NCI-H1105 (cell line): ENCODE measurements around the gene PAOX.
A peak's percentile ranks its signal among the peaks of the same experiment; 100 is the strongest.
"Not testable (repeated sequence)": the region's sequence is repeated elsewhere in the genome, so short reads cannot be mapped to it uniquely, and the experiment has no call there.

Experiments
- DNase-seq: peaks from one replicate; lab custom pipeline; 2025; lab: John Stamatoyannopoulos, UW

PAOX gene

DNA sequence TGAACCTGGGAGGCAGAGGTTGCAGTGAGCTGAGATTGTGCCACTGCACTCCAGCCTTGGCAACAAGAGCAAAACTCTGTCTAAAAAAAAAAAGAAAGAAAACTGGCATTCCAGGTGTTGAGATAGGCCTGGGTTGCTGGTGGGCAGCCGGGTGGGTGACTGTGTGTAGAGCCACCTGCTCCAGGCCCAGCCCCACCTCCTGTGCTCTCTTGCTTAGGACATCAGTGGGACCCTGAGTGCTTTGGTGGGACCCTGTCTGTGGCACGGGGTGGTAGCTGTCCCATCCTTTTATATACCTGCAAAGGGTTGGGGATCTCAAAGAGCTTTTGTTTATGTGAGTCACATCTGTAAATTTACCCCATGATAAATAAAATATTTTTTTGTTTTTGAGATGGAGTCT, 6.2 kb downstream of the PAOX start:
- DNase-seq, result no peak

DNA sequence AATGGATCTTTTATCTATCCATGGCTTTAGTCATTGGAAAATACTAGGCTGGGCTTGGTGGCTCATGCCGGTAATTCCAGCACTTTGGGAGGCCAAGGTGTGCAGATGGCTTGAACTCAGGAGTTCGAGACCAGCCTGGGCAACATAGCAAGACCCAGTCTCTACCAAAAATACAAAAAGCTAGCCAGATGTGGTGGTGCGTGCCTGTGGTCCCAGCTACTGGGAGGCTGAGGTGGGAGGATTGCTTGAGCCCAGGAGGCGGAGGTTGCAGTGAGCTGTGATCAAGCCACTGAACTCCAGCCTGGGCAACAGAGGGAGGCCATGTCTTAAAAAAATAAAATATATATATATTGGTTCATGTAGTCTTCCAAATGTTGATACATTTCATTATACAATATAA, 7.9 kb downstream of the PAOX start:
- DNase-seq, result not testable (repeated sequence)

DNA sequence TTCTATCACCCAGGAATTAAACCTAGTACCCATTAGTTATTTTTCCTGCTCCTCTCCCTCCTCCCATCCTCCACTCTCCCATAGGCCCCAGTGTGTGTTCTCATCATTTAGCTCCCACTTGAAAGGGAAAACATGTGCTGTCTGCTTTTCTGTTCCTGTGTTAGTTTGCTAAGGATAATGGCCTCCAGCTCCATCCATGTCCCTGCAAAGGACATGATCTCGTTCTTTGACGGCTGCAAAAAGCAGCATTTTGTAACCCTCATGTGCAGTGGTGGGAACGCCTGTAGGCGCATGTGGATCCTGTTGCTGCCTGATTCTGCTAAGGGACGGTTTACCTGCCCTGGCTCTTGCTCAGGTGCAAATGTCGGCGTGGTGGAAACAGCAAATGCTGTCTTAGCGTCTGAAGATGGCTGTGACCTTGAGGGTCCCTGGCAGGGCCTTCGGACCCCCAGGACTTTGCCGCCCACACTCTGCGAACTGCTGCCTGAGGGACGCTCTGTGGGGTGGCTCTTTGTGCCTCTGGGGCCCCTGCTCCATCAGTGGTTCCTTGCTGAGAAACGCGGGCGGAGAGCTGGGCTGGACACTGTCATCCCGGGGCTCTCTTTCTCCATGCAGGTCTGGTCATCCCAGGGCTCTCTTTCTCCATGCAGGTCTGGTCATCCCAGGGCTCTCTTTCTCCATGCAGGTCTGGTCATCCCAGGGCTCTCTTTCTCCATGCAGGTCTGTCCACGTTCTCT, 9.3 kb downstream of the PAOX start:
- no peak for DNase-seq

DNA sequence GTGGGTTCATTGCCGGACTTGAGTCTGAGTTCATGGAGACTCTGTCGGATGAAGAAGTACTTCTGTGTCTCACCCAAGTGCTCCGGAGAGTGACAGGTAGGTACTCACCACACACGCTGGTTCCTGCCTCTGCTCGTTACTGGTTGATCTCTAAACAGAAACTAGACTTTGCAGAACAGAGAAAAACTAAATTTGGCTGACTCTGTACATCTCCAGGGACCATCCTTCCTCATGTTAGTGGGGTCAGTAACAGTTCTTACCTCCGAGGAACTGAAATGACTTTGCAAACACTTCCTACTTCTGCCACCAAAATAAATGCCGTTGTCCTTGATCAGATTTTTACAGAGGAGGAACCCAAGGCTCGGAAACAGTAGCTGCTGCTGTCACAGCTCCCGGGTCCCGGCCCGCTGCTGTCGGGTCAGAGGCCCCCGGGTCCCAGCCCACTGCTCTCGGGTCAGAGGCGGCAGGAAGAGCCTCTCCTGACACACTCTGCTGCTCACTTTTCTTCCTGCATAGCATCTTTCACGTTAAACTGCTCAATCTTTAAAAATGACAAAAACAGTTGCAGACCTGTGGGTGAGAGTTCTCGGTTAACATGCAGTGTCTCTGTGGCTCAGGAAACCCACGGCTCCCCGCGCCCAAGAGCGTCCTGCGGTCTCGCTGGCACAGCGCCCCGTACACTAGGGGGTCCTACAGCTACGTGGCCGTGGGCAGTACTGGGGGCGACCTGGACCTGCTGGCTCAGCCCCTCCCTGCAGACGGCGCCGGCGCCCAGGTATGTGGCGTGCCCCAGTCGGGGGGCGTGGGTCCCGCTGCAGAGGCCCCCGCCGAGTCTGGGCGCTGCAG, 10.1 kb downstream of the PAOX start:
- no peak for DNase-seq

DNA sequence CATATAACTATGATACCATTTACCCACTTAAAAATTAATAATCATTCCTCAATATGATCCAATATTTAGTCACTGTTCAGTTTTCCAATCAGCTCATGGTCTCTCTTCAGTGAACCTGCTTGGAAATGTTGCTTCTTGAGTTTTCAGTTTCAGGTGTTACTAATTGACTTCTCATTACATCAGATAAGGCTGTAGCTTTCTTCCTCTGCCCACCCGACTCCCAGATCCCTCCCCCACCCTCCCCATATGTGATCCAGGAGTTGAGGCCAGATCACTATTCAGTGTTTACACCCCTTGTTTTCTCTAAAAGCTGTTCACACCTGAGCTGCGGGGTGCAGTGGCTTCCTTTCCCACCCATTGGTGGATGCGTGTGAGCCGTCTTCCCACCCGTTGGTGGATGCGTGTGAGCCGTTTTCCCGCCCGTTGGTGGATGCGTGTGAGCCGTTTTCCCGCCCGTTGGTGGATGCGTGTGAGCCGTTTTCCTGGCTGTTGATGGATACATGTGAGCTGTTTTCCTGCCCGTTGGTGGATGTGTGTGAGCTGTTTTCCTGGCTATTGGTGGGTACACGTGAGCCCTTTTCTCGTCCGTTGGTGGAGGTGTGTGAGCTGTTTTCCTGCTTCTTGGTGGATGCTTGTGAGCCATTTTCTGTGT, 11.7 kb downstream of the PAOX start:
- no peak for DNase-seq

DNA sequence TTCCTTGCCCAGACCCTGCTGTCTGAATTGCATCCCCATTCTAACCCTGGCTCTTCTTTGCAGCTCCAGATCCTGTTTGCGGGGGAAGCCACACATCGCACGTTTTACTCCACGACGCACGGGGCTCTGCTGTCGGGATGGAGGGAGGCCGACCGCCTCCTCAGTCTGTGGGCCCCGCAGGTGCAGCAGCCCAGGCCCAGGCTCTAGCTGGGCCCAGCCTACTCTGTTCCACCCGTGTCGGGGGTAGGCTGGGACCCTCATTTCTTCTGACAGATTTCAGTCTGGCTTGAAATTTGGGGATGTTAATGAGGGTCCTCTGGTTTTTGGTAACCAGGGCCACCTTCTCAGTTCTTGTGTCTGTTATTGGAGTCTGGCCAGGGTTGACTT, 12.2 kb downstream of the PAOX start:
- DNase-seq, result no peak

DNA sequence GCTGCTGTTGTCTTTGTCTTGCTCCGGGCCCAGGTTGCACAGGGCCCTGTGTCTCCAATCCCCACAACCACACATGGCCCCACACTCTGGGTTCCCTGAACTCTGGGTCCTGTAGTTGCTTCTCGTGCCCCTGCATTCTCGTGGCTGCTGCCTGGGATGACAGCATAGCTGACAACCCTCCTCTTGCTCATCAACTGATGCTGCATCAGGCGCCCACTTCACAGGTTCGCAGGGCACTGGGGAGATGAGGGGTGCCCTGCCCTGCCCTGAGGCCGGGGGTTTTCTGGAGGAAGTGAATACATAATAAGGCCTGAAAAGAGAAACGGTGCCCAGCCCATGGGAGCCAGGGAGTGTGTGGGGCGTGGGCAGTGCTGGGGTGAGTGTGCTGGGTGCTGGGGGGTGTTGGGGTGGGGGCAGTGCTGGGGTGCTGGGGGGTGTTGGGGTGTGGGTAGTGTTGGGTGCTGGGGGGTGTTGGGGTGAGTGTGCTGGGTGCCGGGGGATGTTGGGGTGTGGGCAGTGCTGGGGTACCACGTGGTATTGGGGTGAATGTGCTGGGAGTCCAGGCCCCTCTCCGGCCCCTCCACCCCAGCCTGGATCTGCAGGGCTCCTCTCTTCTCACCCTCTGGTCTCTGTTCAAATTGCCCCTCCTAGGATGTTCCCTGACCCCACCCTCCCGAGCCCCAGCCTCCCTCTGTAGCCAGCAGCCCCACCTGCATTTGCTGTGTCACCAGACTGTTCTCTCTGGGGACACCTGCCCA, 12.9 kb downstream of the PAOX start:
- DNase-seq, result no peak

DNA sequence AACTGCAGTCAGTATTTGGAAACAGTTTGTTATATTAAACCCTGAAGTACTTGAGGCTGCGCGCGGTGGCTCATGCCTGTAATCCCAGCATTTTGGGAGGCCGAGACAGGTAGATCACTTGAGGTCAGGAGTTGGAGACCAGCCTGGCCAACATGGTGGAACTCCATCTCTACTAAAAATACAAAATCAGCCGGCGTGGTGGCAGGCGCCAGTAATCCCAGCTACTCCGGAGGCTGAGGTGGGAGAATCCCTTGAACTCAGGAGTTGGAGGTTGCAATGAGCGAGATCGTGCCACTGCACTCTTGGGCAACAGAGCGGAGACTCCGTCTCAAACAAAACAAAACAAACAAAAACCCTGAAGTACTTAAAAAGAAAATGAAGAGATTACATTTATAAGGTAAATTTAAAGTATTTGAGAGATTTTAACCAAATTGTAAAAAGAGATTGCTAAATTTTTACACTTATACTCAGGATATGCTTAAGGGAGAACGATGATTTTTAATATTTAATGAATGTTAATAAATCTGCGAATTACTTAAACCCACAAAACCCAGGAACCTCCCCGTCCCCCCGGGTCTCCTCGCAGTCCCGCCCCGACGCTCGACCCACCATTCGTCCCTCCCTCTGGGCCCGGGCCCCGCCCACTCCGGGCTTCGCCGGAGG, 14.5 kb downstream of the PAOX start:
- no peak for DNase-seq

DNA sequence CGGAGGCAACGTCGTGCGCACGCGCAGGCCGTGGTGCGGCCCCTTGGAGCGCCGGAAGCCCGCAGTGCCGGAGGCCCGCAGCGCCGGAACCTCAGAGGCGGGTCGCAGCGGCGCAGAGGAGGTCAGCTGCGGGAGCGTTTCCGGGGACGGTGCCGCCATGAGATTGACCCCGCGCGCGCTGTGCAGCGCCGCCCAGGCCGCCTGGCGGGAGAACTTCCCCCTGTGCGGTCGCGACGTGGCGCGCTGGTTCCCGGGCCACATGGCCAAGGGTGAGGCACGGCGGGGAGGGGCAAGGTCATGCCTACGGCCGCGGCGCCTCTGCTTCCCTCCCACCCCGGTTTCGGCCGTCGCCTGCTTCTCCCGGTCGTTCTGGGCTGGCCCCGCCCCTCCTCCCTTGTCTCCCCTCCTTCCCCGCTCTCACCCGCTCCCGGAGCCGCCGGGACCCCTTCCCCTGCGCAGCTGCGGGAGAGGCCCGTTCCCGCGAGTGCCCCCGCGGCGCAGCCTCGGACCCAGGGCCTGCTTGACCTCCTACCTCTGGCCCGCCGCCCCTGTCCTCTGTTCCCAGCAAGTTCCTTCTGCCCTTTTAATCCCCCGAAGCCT, 15.1 kb downstream of the PAOX start, which contains the start of gene MTG1:
TSS of gene MTG1 (plus strand) at position 94 of the 600 bp plus-strand sequence. CDS start at position 158, 64 bp downstream.
- DNase-seq, result peak; percentile 82

DNA sequence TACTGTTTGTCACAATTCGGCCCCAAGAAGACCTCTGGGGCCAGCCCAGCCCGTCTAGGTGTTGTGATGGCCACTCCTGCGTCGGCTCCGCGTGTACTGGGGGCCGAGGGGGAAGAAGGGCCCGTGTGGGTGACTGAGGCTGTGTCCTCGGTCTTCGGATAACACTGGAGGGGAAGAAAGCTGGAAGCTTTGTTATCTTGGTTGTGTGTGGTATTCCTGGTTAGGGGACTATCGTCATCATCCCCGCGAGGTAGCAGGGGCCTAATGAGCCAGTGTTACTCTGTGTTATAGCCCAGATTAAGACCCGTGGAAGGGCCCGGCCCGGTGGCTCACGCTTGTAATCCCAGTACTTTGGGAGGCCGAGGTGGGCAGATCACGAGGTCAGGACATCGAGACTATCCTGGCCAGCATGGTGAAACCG, 15.7 kb downstream of the PAOX start:
- DNase-seq, result no peak

DNA sequence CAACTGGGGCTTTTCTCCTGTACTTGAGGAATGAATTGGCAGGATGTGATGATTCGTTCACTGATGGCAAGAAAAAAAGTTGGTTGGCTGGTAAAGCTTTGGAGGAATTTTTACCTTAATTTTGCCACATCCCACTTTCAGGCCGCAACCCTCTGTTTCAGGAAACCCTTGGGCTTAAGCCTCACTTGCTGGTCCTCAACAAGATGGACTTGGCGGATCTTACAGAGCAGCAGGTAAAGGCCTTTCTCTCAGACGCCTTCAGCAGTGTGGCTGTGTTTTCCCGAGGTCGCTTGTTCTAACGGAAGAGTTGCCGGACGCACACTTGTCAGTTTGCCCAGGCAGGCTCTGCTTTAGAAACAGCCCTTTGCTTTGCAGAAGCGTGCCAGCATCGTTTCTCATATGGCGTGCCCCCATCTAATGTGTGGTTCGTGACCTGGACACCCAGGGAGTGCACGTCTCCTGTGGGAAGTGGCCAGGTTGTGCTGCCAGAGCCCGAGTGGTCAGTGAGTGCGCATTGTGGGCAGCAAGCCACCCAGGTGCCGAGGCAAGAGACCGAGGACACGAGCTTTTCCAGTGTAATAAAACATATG, 17.1 kb downstream of the PAOX start:
- DNase-seq, result no peak

DNA sequence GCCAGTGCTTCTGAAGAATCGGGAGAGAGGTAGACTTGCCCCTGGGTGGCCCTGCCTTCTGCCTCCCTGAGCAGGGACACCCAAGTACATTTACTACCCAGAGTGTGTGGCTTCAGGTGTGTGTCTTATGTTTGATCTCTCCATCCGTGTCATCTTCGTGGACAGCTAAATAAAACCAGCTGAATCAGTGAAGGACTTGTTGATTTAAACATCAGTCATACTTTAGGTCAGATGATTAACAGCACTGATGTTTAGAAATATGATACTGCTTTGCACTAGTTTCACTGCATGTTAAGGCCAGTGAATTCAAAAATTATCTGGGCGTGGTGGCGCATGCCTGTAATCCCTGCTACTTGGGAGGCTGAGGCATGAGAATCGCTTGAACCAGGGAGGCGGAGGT, 18.9 kb downstream of the PAOX start:
- DNase-seq, result no peak

DNA sequence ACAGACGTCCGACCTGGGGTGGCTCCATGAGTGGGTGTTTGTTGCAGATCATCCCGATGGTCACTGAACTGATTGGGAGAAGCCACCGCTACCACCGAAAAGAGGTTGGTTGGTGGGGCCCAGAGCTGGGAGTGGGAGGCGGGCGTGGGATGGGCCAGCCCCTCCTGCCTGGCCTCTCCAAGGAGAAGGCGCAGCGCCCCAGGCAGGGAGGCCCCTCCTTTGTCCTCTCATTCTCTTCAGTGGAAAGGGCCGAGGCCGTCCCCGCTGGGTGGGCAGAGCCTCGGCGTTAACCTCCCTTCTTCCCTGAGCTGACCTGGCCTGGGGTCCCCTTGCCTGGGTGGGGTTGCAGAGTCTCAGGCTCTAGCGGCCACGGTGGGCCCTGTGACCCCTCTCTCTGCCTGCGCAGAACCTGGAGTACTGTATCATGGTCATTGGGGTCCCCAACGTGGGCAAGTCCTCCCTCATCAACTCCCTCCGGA, 20.1 kb downstream of the PAOX start:
- no peak for DNase-seq

DNA sequence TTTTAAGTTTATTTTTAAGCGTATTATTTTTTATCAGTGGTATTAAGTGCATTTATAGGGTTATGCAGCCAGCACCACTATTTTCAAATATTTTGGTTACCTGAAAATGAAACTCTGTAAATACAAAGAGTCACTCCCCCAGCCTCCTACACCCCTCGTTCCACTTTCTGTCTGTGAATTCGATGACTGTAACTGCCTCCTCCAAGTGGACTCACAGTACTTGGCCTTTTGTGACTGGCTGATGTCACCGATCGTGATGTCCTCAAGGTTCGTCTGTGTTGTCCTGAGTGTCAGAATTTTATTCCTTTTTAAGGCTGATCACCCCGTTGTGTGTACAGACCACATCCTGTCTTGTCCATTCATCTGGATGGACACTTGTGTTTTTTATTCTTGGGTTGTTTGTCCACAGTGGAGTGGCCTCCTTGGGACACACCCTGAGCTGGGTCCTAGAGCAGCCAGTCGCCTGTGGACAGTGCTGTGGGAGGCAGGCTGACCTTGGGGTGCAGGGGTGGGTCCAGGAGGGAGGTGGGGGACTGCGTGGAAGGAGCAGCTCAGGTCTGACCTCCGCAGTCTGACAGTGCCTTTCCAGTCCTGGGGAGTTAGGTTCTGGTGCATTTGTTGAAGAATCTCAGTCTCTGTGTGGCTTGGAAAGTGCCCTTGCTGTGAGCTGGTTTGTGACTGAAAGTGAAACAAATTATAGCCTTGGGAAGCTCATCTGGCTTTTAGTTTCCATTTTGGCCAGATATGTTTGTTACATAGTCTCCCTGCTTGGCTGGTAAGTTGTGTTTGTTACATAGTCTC, 21.8 kb downstream of the PAOX start:
- DNase-seq, result no peak

DNA sequence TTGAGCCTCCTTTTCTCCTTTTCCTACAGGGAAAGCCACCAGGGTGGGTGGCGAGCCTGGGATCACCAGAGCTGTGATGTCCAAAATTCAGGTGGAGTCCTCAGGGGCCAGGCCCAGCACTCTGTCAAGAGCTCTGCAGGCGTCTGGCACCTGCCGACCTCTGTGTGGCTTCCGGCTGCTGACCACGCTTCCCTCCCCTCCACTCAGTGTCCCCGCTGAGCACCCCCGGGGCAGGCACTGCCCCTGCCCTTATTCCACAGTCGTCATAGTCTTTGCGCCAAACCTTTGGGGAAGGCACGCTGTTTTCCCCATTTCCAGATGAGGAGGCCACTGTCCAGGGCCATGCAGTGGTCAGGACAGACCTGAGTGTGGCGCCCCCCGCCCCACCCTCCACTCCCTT, 22.4 kb downstream of the PAOX start:
- DNase-seq, result no peak

DNA sequence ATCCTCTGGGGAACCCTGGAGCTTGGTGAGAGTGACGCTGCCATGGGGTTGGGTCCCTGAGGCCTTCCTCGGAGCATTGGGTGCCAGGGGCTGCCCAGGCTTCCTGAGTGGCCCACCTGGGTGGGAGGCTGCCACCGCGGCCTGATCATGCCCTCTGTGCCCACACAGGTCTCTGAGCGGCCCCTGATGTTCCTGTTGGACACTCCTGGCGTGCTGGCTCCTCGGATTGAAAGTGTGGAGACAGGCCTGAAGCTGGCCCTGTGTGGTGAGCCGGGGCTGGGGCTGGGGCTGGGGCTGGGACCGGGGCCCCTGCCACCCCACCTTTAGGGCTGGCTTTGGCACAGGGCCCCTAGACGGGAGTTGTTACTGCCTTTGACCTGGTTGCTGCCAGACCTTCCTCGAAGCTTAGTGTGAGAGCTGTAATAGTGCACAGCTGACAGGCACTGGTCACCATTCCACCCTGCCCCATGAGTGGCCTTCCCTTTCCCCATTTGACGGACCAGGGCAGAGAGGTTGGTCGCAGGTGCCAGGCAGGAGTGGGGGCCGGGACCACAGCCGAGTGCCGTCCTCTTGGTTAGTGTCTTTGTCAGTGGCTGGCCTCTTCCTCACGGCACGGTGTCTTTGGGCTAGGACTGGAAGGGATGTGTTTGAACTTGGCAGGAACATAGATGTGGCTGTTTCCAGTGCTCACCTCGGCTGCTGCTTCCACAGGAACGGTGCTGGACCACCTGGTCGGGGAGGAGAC, 23.1 kb downstream of the PAOX start:
- DNase-seq, result no peak

DNA sequence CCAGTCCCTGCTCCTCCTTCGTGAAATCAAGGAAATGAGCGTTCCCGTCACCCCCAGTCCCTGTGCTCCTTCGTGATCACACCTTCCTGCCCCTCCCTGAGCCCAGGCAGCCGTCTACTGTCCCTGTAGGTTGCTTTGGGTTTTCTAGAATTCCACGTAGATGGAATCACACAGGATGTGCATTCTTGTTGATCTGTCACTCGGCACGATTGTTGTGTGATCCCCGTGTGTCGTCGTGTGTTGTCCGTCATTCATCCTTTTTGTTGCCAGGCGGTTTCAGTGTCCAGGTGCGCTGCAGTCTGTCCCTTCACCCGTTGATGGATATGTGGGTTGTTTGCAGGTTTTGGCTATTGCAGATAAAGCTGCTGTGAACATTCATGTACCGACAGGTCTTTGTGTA, 24.3 kb downstream of the PAOX start:
- DNase-seq, result no peak

DNA sequence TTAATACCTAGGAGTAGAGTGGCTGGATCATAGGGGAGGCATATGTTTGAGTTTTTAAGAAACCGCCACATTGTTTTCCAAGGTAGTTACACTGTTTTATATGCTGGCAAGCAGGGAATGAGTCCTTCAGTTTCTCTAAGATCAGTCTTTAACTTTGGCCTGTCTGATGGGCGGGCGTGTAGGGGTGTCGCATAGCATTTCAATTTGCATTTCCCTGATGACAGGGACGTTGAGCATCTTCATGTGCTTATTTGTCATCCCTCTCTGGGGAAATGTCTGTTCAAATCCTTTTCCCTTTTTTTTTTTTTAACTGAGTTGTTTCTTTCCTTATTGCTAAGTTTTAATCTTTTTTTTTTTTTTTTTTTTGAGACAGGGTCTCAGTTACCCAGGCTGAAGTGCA, 24.7 kb downstream of the PAOX start:
- no peak for DNase-seq

DNA sequence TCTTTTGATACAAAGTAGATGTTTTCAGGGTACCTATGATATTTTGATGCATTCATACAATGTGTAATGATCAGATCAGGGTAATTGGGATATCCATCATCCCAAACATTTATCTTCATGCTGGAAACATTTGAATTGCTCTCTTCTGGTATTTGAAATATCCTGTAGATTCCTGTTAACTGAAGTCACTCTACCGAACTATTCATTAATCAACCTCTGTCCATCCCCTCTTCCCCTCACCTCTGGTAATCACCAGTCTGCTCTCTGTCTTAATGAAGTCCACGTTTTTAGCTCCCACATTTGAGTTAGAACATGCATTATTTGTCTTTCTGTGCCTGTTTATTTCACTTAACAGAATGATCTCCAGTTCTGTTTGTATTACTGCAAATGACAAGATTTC, 26.2 kb downstream of the PAOX start:
- DNase-seq, result no peak
